ENCODE measurements around the gene SELENOW.
A peak's percentile ranks its signal among the peaks of the same experiment; 100 is the strongest.
"Not testable (repeated sequence)": the region's sequence is repeated elsewhere in the genome, so short reads cannot be mapped to it uniquely, and the experiment has no call there.

Gene SELENOW

DNA sequence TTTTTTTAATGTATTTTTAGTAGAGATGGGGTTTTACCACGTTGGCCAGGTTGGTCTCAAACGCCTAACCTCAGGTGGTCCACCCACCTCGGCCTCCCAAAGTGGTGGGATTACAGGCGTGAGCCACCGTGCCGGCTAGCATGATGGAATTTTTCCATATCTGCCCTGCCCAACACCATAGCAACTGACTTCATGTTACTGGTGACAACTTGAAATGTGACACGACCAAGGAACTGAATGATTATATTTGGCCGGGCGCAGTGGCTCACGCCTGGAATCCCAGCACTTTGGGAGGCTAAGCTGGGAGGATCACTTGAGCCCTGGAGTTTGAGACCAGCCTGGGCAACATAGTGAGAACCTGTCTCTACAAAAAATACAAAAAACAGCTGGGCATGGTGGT lies 8.8 kb downstream of the SELENOW start:
- not testable (repeated sequence) for DNase-seq

- DNase-seq = not testable (repeated sequence)
Measured at GRCh38 chr19:47789811-47790210, 11.3 kb downstream of the SELENOW start.

- DNase-seq = peak; percentile 26
Measured at GRCh38 chr19:47790398-47790814, 11.9 kb downstream of the SELENOW start.

DNA sequence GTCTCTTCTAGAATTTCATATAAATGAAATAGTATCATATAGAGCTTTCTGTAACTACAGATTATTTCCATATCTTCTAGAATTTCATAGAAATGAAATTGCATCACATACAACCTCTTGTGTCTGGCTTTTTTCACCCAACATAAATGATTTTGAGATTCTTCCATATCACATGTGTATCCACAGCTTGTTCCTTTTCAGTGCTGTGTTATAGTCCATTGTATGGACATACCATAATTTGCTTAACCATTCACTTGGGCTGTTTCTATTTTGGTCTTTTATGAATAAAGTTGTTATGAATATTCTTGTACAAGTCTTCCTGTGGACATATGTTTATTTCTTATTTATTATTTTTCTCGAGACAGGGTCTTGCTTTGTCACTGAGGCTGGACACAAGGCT lies 14.1 kb downstream of the SELENOW start:
- no peak for DNase-seq

DNA sequence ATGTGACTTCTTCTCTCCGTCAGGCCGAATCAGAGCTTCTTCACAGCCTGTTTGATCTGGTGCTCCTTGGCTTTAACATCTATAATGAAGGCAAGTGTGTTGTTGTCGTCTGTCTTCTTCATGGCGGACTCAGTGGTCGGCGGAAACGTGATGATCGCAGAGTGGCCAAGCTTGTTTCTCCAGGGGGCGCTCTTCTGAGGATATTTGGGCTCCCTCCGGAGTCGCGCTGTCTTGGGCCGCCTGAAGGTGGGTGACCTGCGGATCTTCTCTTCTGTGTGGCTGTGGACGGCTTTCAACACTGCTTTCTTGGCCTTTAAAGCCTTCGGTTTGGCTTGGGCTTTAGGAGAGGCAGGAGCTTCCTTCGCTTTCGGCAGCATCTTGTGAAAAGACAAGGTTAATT lies 16.0 kb downstream of the SELENOW start:
- no peak for DNase-seq

DNA sequence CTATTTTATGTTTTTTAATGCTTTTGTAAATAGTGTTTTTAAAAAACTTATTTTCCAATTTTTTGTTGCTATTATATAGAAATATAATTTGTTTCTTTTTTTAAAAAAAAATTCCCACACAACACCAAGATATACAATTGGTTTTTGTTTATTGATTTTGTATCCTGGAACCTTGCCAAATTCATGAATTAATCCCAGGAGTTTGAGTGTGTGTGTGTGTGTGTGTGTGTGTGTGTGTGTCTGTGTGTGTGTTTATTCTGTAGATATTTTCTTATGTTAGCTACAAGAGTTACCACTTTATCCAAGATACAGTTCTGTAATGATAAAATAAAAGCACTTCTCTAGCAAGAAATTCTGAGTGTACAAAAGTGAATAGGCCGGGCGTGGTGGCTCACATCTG lies 18.3 kb downstream of the SELENOW start:
- DNase-seq = no peak

DNA sequence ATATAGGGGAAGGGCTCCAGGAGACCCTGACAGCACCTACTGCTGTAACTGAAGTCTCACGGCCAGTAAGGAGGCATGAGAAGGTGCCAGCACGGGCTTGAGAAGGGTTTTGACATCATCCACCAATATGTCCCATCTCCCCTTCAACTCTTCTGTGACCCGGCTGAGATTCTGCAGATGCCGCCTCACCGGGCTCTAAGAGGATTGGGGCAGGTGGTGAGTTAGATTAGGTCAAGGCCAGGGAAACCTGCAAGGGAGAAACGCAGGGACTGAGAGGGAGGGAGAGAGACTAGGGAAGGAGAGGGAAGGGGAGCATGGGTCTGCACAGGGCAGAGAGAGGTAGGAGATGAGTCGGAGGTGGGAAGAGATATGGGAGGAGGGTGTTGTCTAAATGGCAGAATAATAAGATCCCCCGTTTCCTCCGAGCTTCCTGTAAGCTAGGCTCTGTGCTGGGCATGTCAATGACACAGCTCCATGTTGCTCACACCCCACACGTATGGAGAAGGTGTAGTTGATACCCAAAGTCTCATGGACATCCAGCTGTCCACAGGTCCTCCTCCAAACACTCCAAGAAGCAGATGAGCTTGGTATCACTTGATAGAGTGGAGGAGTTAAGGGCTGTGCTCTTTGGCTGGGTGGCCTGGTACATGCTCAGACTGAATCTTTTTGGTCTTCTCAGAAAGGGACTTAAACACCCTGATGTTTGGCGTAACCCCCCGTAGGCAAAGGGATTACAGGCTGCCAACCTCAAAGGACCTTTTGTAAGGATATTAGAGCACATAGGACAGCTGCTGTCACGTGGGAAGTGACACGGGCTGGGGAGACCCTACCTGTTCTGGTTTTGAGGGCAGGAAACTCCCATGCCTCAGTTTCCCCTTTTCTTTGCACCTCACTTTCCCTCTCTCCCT lies 19.7 kb downstream of the SELENOW start:
- DNase-seq = no peak

- DNase-seq = no peak
Measured at GRCh38 chr19:47798904-47799266, 20.4 kb downstream of the SELENOW start.

DNA sequence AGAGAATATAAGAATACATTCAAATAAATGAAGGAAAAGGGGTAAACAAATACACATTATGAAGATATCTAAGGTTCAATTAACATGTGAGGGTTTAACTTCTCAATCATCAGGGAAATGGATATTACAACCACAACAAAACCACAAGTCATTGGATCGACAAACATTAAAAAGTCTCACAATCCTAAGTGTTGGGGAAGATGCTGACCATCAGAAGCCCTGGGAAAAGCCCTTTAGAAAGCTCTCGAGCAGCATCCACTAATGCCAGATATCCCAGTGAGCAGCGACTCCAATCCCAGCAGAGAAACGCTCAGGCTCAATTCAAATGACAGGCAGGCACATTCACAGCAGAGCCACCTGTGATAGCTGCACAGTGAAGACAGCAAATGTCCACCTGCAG lies 22.8 kb downstream of the SELENOW start:
- DNase-seq = no peak

- DNase-seq = no peak
Measured at GRCh38 chr19:47802521-47803043, 24.1 kb downstream of the SELENOW start.

DNA sequence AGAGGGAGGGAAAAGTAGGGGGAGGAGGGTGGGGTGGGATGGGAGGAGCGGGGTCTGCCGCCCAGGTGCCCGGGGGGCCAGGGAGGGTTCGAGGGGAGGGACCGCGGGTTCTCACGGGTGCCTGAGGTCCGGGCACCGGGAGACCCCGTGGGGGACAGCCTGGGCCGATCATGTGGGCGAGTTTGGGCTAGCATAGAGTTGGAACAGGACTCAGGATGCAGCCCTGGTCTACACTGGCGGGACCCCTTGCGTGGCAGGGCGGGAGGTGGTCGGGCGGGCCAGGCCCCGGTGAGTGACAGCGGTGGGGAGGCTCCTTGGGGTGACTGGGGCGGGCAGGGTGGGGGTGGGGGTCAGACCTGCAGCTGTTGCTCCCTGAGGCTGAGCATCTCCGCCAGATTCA lies 24.6 kb downstream of the SELENOW start:
- not testable (repeated sequence) for DNase-seq

DNA sequence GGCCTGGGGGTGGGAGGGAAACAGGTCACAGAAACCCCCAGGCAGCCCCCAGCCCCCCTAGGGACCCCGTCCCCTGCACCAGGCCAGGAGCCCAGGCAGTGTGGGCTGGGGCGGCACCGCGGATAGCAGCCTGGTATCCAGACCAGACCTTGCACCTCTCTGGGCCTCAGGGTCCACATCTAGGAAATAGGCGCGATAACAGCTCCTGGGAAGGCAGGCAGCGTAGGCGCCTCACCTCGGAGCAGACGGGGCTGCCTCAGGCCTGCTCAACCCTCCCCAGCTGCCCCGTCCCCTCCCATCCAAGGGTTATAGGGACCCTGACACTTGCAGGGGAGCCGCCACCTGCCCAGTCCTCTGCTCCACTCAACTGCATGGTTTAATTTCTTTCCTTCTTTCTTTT lies 25.2 kb downstream of the SELENOW start:
- DNase-seq = not testable (repeated sequence)

DNA sequence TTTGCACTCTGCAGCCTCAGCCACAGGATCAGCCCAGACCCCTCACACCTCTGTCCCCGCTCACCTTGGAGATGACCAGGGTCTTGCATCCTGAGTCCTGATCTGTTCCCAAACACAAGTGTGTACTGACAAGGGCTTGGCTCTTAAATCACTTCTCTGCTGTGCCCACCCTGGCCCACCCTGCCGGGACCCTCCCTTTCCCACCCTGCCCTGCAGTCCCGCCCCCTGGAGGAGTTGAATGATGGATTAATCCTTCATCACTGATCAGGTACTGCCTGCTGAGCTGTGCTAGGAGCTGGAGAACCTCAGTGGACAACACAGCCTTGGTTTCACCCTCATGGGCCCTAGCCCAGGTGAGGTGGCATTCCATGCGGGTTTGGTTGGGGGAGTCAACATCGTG lies 25.9 kb downstream of the SELENOW start, which contains the start of gene TPRX1:
TPRX1 (minus strand) TSS at position 101 of the 400 bp plus-strand sequence; CDS start at position 89, 12 bp downstream.
- not testable (repeated sequence) for DNase-seq

GRCh38 chr19:47805313-47805712 lies 26.8 kb downstream of the SELENOW start:
- no peak for DNase-seq

DNA sequence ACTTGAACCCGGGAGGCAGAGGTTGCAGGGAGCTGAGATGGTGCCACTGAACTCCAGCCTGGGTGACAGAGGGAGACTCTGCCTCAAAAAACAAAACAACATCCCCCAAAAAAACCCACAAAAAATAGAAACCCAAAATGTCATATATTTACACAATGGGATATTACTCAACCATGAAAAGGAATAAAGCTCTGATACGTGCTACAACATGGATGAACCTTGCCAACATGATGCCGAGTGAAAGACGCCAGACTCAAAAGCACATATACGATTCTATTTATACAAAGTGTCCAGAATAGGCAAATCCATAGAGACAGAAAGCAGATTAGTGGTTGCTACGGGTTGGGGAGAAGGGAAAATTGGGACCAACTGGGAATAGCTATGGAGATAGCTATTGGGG lies 27.9 kb downstream of the SELENOW start:
- DNase-seq = no peak

GRCh38 chr19:47813304-47813994 lies 34.9 kb downstream of the SELENOW start:
- DNase-seq = peak; percentile 51

DNA sequence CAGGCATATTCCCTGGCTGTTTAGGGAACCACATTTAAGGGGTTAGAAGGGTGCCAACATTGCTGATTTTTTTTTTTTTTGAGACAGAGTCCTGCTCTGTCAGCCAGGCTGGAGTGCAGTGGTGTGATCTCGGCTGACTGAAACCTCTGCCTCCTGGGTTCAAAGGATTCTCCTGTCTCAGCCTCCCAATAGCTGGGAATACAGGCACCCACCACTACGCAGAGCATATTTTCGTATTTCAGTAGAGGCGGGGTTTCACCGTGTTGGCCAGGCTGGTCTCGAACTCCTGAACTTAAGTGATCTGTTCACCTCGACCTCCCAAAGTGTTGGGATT lies 35.5 kb downstream of the SELENOW start:
- no peak for DNase-seq

DNA sequence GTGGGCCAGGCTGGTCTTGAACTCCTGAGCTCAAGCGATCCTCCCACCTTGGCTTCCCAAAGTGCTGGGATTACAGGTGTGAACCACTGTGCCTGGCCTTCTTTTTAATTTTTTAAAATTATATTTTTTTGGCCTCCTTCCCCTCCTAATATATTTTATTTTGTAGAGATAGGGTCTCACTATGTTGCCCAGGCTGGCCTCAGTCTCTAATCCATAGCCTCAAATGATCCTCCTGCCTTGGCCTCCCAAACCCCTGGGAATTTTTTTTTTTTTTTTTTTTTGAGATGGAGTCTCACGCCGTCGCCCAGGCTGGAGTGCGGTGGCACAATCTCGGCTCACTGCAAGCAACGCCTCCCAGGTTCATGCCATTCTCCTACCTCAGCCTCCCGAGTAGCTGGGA lies 37.8 kb downstream of the SELENOW start:
- DNase-seq = not testable (repeated sequence)

GRCh38 chr19:47818221-47818620 lies 39.7 kb downstream of the SELENOW start:
- not testable (repeated sequence) for DNase-seq

DNA sequence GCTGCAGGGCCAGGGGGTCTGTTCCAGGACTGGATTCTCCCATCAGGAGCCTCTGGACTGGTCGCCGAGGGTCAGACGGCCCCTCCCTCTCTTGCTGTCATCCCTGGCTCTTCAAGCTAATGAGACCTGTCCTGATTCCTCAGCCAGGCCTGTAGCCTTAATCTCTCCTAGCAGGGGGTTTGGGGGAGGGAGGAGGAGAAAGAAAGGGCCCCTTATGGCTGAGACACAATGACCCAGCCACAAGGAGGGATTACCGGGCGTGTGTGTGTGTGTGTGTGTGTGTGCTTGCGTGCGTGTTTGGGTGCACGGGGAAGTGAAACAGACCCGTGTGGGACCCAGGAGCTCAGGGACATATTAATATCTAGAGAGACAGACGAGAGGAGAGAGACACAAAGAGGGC lies 41.4 kb downstream of the SELENOW start:
- DNase-seq = no peak

- DNase-seq = no peak
Measured at GRCh38 chr19:47820410-47820809, 41.9 kb downstream of the SELENOW start.

DNA sequence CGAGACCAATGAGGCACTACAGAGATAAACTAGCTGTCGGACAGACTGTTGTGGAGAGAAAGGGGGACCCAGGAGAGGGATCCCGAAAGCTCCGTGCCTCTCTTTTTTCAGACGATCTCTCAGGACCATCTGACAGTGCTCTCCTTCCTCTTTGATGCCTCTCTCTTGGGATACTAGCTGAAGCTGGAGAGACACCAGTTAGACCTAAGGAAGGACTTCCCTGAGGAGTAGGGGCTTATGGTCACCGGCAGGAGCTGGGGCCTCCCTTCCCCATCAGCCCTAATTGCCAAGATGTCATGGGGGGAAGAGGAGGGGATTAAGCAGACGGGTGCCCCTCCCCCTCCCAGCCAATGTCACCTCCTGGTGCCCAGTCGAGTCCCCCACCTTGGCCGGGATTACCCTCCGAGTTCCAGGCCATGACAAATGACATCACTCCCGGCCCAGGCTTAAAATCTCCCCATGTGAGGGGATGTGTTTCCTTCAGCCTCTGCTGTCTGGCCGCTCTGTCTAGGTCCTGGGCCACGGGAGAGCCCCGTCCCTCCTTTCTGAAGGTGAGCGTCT lies 43.0 kb downstream of the SELENOW start, which contains the start of gene CRX:
CRX (plus strand) TSS at position 478 of the 561 bp plus-strand sequence. CDS start 12,507 bp downstream, outside the sequence.
- DNase-seq = no peak

GRCh38 chr19:47824396-47824795 lies 45.9 kb downstream of the SELENOW start:
- no peak for DNase-seq

Measured in NCI-H1105 (cell line).